T-helper 9 cell (primary cell): ENCODE data around the gene TREM2.
"Not testable (repeated sequence)": the region's sequence is repeated elsewhere in the genome, so short reads cannot be mapped to it uniquely, and the experiment has no call there.

Source experiments
- DNase-seq: peaks from one replicate; pipeline ENCODE4 v3.0.0-alpha.2; 2020

TREM2 gene

GRCh38 chr6:41153992-41154625, 8.8 kb downstream of the TREM2 start, which contains the start of gene TREML1:
TREML1 (minus strand) TSS chr6:41154347; CDS start chr6:41154288, 59 bp downstream.
- DNase-seq, result no peak

- DNase-seq, result no peak
Observed at GRCh38 chr6:41153451-41153850, 9.5 kb downstream of the TREM2 start.

- no peak for DNase-seq
Observed at GRCh38 chr6:41150671-41151070, 12.2 kb downstream of the TREM2 start.

- DNase-seq, result no peak
Observed at GRCh38 chr6:41147917-41148316, 15.0 kb downstream of the TREM2 start.

- DNase-seq, result no peak
Observed at GRCh38 chr6:41136911-41137310, 26.0 kb downstream of the TREM2 start.

GRCh38 chr6:41135062-41135832, 27.7 kb downstream of the TREM2 start:
- DNase-seq, result no peak

- no peak for DNase-seq
Observed at GRCh38 chr6:41132254-41132653, 30.7 kb downstream of the TREM2 start.

GRCh38 chr6:41125282-41125681, 37.6 kb downstream of the TREM2 start:
- no peak for DNase-seq

- DNase-seq, result no peak
Observed at GRCh38 chr6:41122918-41123317, 40.0 kb downstream of the TREM2 start.

- no peak for DNase-seq
Observed at GRCh38 chr6:41122373-41122772, 40.5 kb downstream of the TREM2 start.

GRCh38 chr6:41120058-41120457, 42.9 kb downstream of the TREM2 start:
- DNase-seq, result no peak

- DNase-seq, result no peak
Observed at GRCh38 chr6:41119508-41119907, 43.4 kb downstream of the TREM2 start.

- not testable (repeated sequence) for DNase-seq
Observed at GRCh38 chr6:41115027-41115426, 47.9 kb downstream of the TREM2 start.

- DNase-seq, result no peak
Observed at GRCh38 chr6:41111017-41111416, 51.9 kb downstream of the TREM2 start.
